Spleen (tissue), 7 donors: ENCODE results near the gene C1orf174.

ENCODE experiments used
- CTCF ChIP-seq, 11 experiments: fragments of 200-600 bp in 7 of 11; fragments of 450-650 bp in 4 of 11; sonication (generic) in 4 of 11; IDR thresholded peaks in 8 of 11; conservative IDR thresholded peaks in 3 of 11; 1 replicate in 7 of 11; 2 replicates in 4 of 11; pipeline versions ENCODE4 v1.4.0 to v1.8.0; 2016 to 2021; ENCODE audit warnings: antibody characterized with exemption in 11 of 11, inconsistent platforms in 4 of 11, mild to moderate bottlenecking in 1 of 11
- POLR2AphosphoS5 ChIP-seq, 3 donors: sonication (generic); formaldehyde crosslinking; IDR thresholded peaks; one replicate each; pipeline ENCODE4 v1.5.1; 2017; ENCODE audit warnings: antibody characterized with exemption in 3 of 3
- donor health status: DM: no; HTN: no; CAD: no; lungs with moderate emphysema.
- donor health status: DM: no; HTN: no; CAD: no.
- donor health status: DM: no; HTN: no; CAD: no.

DNA sequence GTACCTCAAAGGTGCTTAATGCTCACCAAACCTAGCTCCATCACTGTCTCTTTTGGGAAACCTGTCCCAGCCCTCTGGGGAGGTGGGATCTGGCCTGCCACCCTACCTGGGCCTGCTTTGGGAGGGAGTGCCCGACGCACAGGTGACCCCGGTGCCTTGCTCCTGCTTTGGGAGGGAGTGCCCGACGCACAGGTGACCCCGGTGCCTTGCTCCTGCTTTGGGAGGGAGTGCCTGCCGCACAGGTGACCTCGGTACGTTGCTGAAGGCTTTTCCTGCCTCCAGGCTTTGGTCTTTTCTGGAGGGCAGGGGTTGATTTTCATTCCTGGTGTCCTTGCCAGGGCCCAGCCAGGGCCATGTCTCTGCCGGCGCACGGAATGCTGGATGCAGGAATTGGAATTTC is 25.2 kb upstream of the C1orf174 start:
- no peak for TF ChIP-seq POLR2AphosphoS5 (IDR thresholded peaks at IDR 0.05)
- TF ChIP-seq CTCF (IDR thresholded peaks at IDR 0.05 in 8 of 11, conservative IDR thresholded peaks at IDR 0.05 in 3 of 11): no peak
